Left renal cortex interstitium (tissue), 4 donors: Measurements from ENCODE around the gene ANTXR1. TPM values are rescaled to one million over a fixed set of nuclear protein-coding genes. Genes with fewer than 3 reads are reported as not detected.

Experiments
- DNase-seq, 4 donors: peaks; one replicate each; pipeline ENCODE4 v3.0.0-alpha.2; 2013; ENCODE audit warnings: low read depth in 4 of 4, low spot score in 2 of 4, missing footprints in 1 of 4
- polyA plus RNA-seq, 4 donors: library from polyadenylated mRNA; unstranded; fragments of 120-200 nt; gene quantifications; one replicate each; pipeline ENCODE4 v1.2.1, GENCODE V29; 2013; ENCODE audit not compliant: insufficient read length in 4 of 4

Gene ANTXR1
- polyA plus RNA-seq, 4 donors: 73.7 to 97.7 (median 81.0) TPM

DNA sequence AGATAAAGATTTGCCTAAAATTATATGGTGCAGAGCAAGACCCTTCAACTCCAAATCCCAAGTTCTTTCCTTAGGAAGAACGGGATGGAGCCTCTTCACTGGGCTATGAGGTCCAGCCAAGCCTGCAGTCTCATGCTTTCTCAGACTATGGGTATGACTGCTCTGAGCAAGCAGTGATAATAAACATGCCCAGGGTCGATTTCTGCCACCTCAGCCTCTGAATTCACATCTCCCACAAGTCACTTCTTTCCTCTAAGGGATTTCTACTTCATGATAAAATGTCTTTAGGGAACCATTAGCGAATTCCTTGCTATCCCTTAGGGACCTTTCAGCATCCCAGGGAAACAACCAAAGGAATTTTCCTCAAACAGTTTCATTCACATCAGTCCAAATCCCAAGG lies 279.3 kb downstream of the ANTXR1 start:
- DNase-seq: no peak

DNA sequence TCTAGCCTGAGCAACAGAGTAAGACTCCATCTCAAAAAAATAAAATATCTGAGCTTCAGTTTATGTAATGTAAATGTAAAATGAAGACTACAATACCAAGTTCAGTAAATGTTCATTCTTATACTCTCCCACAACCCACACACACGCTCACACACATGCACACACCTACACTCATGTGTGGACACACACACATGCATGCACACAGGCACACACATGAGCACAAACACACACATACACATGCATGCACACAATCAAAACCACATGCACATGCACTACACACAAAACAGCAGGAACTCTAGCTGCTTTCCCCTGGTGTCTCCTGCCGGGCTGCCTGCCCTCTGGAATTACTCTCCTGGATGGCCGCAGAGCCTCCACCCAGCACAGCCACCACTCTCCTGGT lies 283.4 kb downstream of the ANTXR1 start:
- no peak for DNase-seq

DNA sequence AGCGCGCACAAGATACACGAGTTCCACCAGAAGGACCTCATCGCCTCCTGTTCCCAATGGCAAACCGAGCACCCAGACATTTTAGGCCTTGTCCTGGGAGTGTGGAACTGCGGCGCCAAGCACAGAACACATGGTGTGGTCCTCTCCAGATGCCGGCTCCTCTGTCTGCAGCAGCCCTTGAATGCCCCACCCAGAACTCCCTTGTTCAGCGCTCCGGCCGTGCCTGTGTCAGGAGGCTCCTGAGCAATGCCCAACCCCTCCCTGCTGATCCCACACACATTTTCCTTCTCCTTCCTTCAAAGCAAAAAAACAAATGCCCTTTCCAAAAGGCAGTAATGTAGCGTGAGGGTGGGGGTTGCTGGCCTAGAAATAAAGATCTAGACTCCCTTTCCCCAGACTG lies 284.2 kb downstream of the ANTXR1 start:
- DNase-seq: no peak

DNA sequence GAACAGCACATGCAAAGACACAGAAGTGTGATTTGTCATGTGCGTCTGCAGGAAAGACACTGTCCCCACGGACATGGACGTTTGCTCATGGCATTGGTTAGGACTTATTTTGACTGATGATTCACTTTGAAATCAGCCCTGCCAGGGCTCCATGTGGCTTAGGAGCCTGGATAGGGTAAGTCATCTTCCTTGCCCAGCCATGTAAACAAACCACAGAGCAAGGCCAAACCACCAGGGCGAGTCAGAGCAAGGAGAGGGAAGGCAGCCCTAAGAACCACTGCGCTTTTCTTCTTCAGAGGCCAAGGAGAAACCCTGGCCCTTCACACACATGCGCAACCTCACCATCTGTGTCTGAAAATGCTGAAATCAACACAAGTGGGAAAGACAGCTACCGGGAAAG lies 285.3 kb downstream of the ANTXR1 start:
- DNase-seq: no peak

DNA sequence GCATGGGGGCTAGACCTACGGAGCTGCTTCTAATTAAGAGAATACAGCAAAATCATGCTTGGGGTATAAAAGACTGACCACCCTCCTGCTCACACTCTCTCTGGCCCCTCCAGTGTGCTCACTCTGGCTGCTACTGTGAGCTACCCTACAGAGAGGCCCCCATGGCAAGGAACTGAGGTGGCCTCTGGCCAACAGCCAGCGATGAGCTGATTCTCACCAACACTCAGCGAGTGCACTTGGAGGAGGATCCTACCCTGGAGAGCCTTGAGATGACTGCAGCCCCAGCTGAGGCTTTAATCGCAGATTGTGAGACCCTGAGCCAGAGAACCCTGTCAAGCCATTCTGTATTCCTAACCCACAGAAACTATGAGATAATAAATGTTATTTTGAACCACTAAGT lies 285.9 kb downstream of the ANTXR1 start:
- no peak for DNase-seq

Other genes with a start within 250 kb of the ANTXR1 start
- gene BMP10, start 141.8 kb upstream of the ANTXR1 start, polyA plus RNA-seq: not detected
- gene GKN2, start 60.3 kb upstream of the ANTXR1 start, polyA plus RNA-seq: under 1 TPM in 1 of 4 donors, not detected in 3; 0.17 TPM
- not detected for gene GKN1, start 38.5 kb upstream of the ANTXR1 start, polyA plus RNA-seq